ENCODE results near the gene ESYT2. TPM values are rescaled to one million over a fixed set of nuclear protein-coding genes. Genes with fewer than 3 reads are reported as not detected.
"Not testable (repeated sequence)": the region's sequence is repeated elsewhere in the genome, so short reads cannot be mapped to it uniquely, and the experiment has no call there.

Gene ESYT2
- total and polyA plus RNA-seq, 4 donors: 16.4 to 83.0 (median 58.0) TPM

GRCh38 chr7:158843771-158844170, 14.5 kb upstream of the ESYT2 start:
- Histone ChIP-seq H3K27me3 (ENCODE audit: control insufficient read depth in 3 of 3, insufficient read depth in 3 of 3, low read length in 2 of 3) (no peaks in the 10 kb centered on the region), H3K4me3 (no peak overlapping the region), H3K4me1 (ENCODE audit: control insufficient read depth in 5 of 5, insufficient read depth in 5 of 5, low read length in 5 of 5) (peaks cover 0 to 2% (median 0%) of the 10 kb centered on the region in 5 donors), H3K36me3 (ENCODE audit: control insufficient read depth in 4 of 4, insufficient read depth in 4 of 4, low read length in 4 of 4) (no peaks in the 10 kb centered on the region), H3K9ac (ENCODE audit: insufficient read depth in 1 of 2, low read length in 2 of 2) (no peak overlapping the region), H3K9me3 (ENCODE audit: control insufficient read depth in 4 of 4, insufficient read depth in 3 of 4, low read length in 3 of 4) (peaks cover 0 to 2% (median 0%) of the 10 kb centered on the region in 4 donors), H3K27ac (ENCODE audit: low read depth in 1 of 2, low read length in 1 of 2) (no peak overlapping the region)
- ATAC-seq (ENCODE audit: insufficient read depth, low FRiP score): no peak
- DNase-seq: no peak
- no peak for TF ChIP-seq CTCF (IDR thresholded peaks at IDR 0.05; ENCODE audit: control extremely low read depth, extremely low read depth)
- 54 to 59% methylated on average over 4 of the region's 4 CpGs for WGBS, 2 donors

- no peak for ATAC-seq (ENCODE audit: insufficient read depth, low FRiP score)
Measured at GRCh38 chr7:158842486-158842885, 13.2 kb upstream of the ESYT2 start.

GRCh38 chr7:158840604-158841003, 11.3 kb upstream of the ESYT2 start:
- TF ChIP-seq CTCF (IDR thresholded peaks at IDR 0.05; ENCODE audit: control extremely low read depth, extremely low read depth): no peak
- Histone ChIP-seq H3K9me3 (ENCODE audit: control insufficient read depth in 4 of 4, insufficient read depth in 3 of 4, low read length in 3 of 4) (peaks cover 0 to 2% (median 0%) of the 10 kb centered on the region in 4 donors), H3K27me3 (ENCODE audit: control insufficient read depth in 3 of 3, insufficient read depth in 3 of 3, low read length in 2 of 3) (no peaks in the 10 kb centered on the region), H3K27ac (ENCODE audit: low read depth in 1 of 2, low read length in 1 of 2) (no peak overlapping the region), H3K36me3 (ENCODE audit: control insufficient read depth in 4 of 4, insufficient read depth in 4 of 4, low read length in 4 of 4) (no peaks in the 10 kb centered on the region), H3K4me1 (ENCODE audit: control insufficient read depth in 5 of 5, insufficient read depth in 5 of 5, low read length in 5 of 5) (no peaks in the 10 kb centered on the region), H3K9ac (ENCODE audit: insufficient read depth in 1 of 2, low read length in 2 of 2) (no peak overlapping the region), H3K4me3 (no peak overlapping the region)
- DNase-seq (no peak), ATAC-seq (ENCODE audit: insufficient read depth, low FRiP score) (no peak)
- WGBS, 2 donors: 68 to 87% methylated on average over 8 of the region's 8 CpGs

More at GRCh38 chr7:158842486-158842885, 13.2 kb upstream of the ESYT2 start:
- Histone ChIP-seq H3K36me3 (ENCODE audit: control insufficient read depth in 4 of 4, insufficient read depth in 4 of 4, low read length in 4 of 4) (no peaks in the 10 kb centered on the region), H3K27me3 (ENCODE audit: control insufficient read depth in 3 of 3, insufficient read depth in 3 of 3, low read length in 2 of 3) (no peaks in the 10 kb centered on the region), H3K4me1 (ENCODE audit: control insufficient read depth in 5 of 5, insufficient read depth in 5 of 5, low read length in 5 of 5) (no peaks in the 10 kb centered on the region), H3K9me3 (ENCODE audit: control insufficient read depth in 4 of 4, insufficient read depth in 3 of 4, low read length in 3 of 4) (peaks cover 0 to 2% (median 0%) of the 10 kb centered on the region in 4 donors), H3K9ac (ENCODE audit: insufficient read depth in 1 of 2, low read length in 2 of 2) (no peak overlapping the region), H3K27ac (ENCODE audit: low read depth in 1 of 2, low read length in 1 of 2) (no peak overlapping the region), H3K4me3 (no peak overlapping the region)
- TF ChIP-seq CTCF (IDR thresholded peaks at IDR 0.05; ENCODE audit: control extremely low read depth, extremely low read depth): no peak
- 70 to 83% methylated on average over 4 of the region's 4 CpGs for WGBS, 2 donors
- DNase-seq: no peak

GRCh38 chr7:158839177-158839576, 9.9 kb upstream of the ESYT2 start:
- 87 to 89% methylated on average over 7 to 8 of the region's 8 CpGs for WGBS, 2 donors
- not testable (repeated sequence) for DNase-seq; H3K4me3 ChIP-seq; H3K9ac ChIP-seq (ENCODE audit: insufficient read depth in 1 of 2, low read length in 2 of 2); H3K27ac ChIP-seq (ENCODE audit: low read depth in 1 of 2, low read length in 1 of 2); ATAC-seq (ENCODE audit: insufficient read depth, low FRiP score); H3K9me3 ChIP-seq (ENCODE audit: control insufficient read depth in 4 of 4, insufficient read depth in 3 of 4, low read length in 3 of 4); H3K27me3 ChIP-seq (ENCODE audit: control insufficient read depth in 3 of 3, insufficient read depth in 3 of 3, low read length in 2 of 3); H3K36me3 ChIP-seq (ENCODE audit: control insufficient read depth in 4 of 4, insufficient read depth in 4 of 4, low read length in 4 of 4); H3K4me1 ChIP-seq (ENCODE audit: control insufficient read depth in 5 of 5, insufficient read depth in 5 of 5, low read length in 5 of 5)

Data from lung (tissue), 12 donors.